NCI-H446 treated with DMSO at 0.1 percent for 48 hours (cell line): ENCODE measurements around the gene NIN.
"Not testable (repeated sequence)": the region's sequence is repeated elsewhere in the genome, so short reads cannot be mapped to it uniquely, and the experiment has no call there.

Experiments
- DNase-seq: peaks from one replicate; lab custom pipeline; 2025; lab: John Stamatoyannopoulos, UW

The NIN gene

GRCh38 chr14:50837850-50838470 is 7.0 kb upstream of the NIN start:
- DNase-seq = no peak

- no peak for DNase-seq
Observed at GRCh38 chr14:50837271-50837670, 6.3 kb upstream of the NIN start.

GRCh38 chr14:50836515-50836914 is 5.6 kb upstream of the NIN start:
- no peak for DNase-seq

- no peak for DNase-seq
Observed at GRCh38 chr14:50835280-50835679, 4.3 kb upstream of the NIN start.

GRCh38 chr14:50834802-50835276 is 3.9 kb upstream of the NIN start:
- no peak for DNase-seq

- DNase-seq = no peak
Observed at GRCh38 chr14:50832935-50833630, 2.1 kb upstream of the NIN start.

GRCh38 chr14:50831726-50832168 is 785 bp upstream of the NIN start:
- no peak for DNase-seq

GRCh38 chr14:50830044-50830931 is 674 bp downstream of the NIN start:
- DNase-seq = no peak

- DNase-seq = no peak
Observed at GRCh38 chr14:50829489-50830043, 1.4 kb downstream of the NIN start.

- DNase-seq = no peak
Observed at GRCh38 chr14:50828721-50829488, 2.1 kb downstream of the NIN start.

- peak; percentile 35 for DNase-seq
Observed at GRCh38 chr14:50826681-50827080, 4.3 kb downstream of the NIN start.

GRCh38 chr14:50825307-50825706 is 5.7 kb downstream of the NIN start:
- no peak for DNase-seq

- no peak for DNase-seq
Observed at GRCh38 chr14:50823762-50824636, 7.0 kb downstream of the NIN start.

GRCh38 chr14:50823051-50823761 is 7.8 kb downstream of the NIN start:
- no peak for DNase-seq

- DNase-seq = no peak
Observed at GRCh38 chr14:50822501-50823042, 8.4 kb downstream of the NIN start.

GRCh38 chr14:50821510-50822464 is 9.2 kb downstream of the NIN start:
- no peak for DNase-seq

GRCh38 chr14:50820786-50821509 is 10.0 kb downstream of the NIN start:
- DNase-seq = no peak

GRCh38 chr14:50819303-50819702 is 11.7 kb downstream of the NIN start:
- not testable (repeated sequence) for DNase-seq
